Measurements from ENCODE around the gene ASB1.

DNA sequence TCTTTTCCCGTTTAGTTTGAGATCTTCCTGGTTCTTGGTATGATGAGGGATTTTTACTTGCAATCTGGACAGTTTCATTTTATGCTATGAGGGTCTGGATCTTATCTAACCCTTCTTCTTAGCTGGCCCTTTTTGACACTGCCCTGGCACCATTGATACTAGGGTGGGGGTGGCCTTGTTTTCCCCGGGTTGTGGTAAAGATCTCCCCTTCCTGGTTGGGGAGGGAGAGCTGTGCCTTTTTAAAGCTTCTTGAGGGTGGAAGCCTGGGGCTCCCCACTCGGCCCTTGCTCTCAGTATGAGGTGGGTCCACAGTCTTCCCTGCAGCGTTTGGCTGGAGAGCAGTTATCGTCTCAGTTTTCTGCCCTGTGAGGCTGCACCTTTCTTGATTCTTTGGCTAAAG lies 66.1 kb downstream of the ASB1 start:
- TF ChIP-seq POLR2A (IDR thresholded peaks at IDR 0.05; ENCODE audit: low read depth, low read length) (no peak), POLR2AphosphoS5 (IDR thresholded peaks at IDR 0.05; ENCODE audit: low read depth, low read length) (no peak), TAF1 (IDR thresholded peaks at IDR 0.05; ENCODE audit: low read depth, low read length) (no peak), PAX5 (IDR thresholded peaks at IDR 0.05; ENCODE audit: insufficient read depth, low read length, severe bottlenecking) (no peak)

All from GM12891 (cell line).